Measurements from ENCODE around the gene TUT4. TPM values are rescaled to one million over a fixed set of nuclear protein-coding genes. Genes with fewer than 3 reads are reported as not detected.

Gene TUT4
- total RNA-seq, 1 experiment from 2014 or later: 71.2 TPM

- TF ChIP-seq CTCF (conservative IDR thresholded peaks at IDR 0.05; ENCODE audit: low read depth, low read length): no peak
- no peak for TF ChIP-seq EZH2 (IDR thresholded peaks at IDR 0.05; ENCODE audit: borderline replicate concordance, low read depth, low read length, poor library complexity, severe bottlenecking)
- DNase-seq (ENCODE audit: low spot score): no peak
- H3K9me3 ChIP-seq (ENCODE audit: low read depth, low read length, poor library complexity, severe bottlenecking): no peaks in the 10 kb centered on the region
- no peaks in the 10 kb centered on the region for H3K4me1 ChIP-seq (ENCODE audit: insufficient read depth, low read length, poor library complexity, severe bottlenecking)
- no TSS peak for BruUV-seq (replicated peaks)
- CTCF ChIA-PET: no interaction called here
- H3K27me3 ChIP-seq (replicated peaks; ENCODE audit: insufficient read depth, low read depth, low read length, poor library complexity): no peaks in the 10 kb centered on the region
- no peak overlapping the region for H3K4me3 ChIP-seq (ENCODE audit: low read depth, low read length, poor library complexity, severe bottlenecking)
- POLR2A ChIA-PET (ENCODE audit: low non-redundant PET): no interaction called here
- H3K27ac ChIP-seq (ENCODE audit: low read depth, low read length, poor library complexity, severe bottlenecking): no peak overlapping the region
- intact Hi-C loops (cut with micrococcal nuclease; ENCODE audit: unreplicated experiment): no loop called here
- H3K36me3 ChIP-seq (ENCODE audit: insufficient read depth, low read length, poor library complexity, severe bottlenecking): no peaks in the 10 kb centered on the region
Measured at GRCh38 chr1:52593495-52593894, 40.6 kb upstream of the TUT4 start.

- TF ChIP-seq EZH2 (IDR thresholded peaks at IDR 0.05; ENCODE audit: borderline replicate concordance, low read depth, low read length, poor library complexity, severe bottlenecking): no peak
- no peak for TF ChIP-seq CTCF (conservative IDR thresholded peaks at IDR 0.05; ENCODE audit: low read depth, low read length)
- intact Hi-C loops (cut with micrococcal nuclease; ENCODE audit: unreplicated experiment): no loop called here
- Histone ChIP-seq H3K27me3 (replicated peaks; ENCODE audit: insufficient read depth, low read depth, low read length, poor library complexity) (no peaks in the 10 kb centered on the region), H3K4me3 (ENCODE audit: low read depth, low read length, poor library complexity, severe bottlenecking) (no peak overlapping the region), H3K9me3 (ENCODE audit: low read depth, low read length, poor library complexity, severe bottlenecking) (no peaks in the 10 kb centered on the region), H3K4me1 (ENCODE audit: insufficient read depth, low read length, poor library complexity, severe bottlenecking) (no peaks in the 10 kb centered on the region), H3K36me3 (ENCODE audit: insufficient read depth, low read length, poor library complexity, severe bottlenecking) (no peaks in the 10 kb centered on the region), H3K27ac (ENCODE audit: low read depth, low read length, poor library complexity, severe bottlenecking) (no peak overlapping the region)
- no peak for DNase-seq (ENCODE audit: low spot score)
- CTCF ChIA-PET: no interaction called here
- BruUV-seq (replicated peaks): no TSS peak
- POLR2A ChIA-PET (ENCODE audit: low non-redundant PET): no interaction called here
Measured at GRCh38 chr1:52592637-52593323, 39.9 kb upstream of the TUT4 start.

- Histone ChIP-seq H3K27me3 (replicated peaks; ENCODE audit: insufficient read depth, low read depth, low read length, poor library complexity) (no peaks in the 10 kb centered on the region), H3K4me3 (ENCODE audit: low read depth, low read length, poor library complexity, severe bottlenecking) (no peak overlapping the region), H3K4me1 (ENCODE audit: insufficient read depth, low read length, poor library complexity, severe bottlenecking) (no peaks in the 10 kb centered on the region), H3K36me3 (ENCODE audit: insufficient read depth, low read length, poor library complexity, severe bottlenecking) (no peaks in the 10 kb centered on the region), H3K9me3 (ENCODE audit: low read depth, low read length, poor library complexity, severe bottlenecking) (no peaks in the 10 kb centered on the region), H3K27ac (ENCODE audit: low read depth, low read length, poor library complexity, severe bottlenecking) (no peak overlapping the region)
- CTCF ChIA-PET: interaction anchor here (0.6 kb wide), 1 partner anchor 83 kb away, joined by 4 read pairs; no protein-coding TSS in a partner anchor
- POLR2A ChIA-PET (ENCODE audit: low non-redundant PET): no interaction called here
- TF ChIP-seq CTCF (conservative IDR thresholded peaks at IDR 0.05; ENCODE audit: low read depth, low read length) (no peak), EZH2 (IDR thresholded peaks at IDR 0.05; ENCODE audit: borderline replicate concordance, low read depth, low read length, poor library complexity, severe bottlenecking) (no peak)
- DNase-seq (ENCODE audit: low spot score): no peak
- no TSS peak for BruUV-seq (replicated peaks)
- intact Hi-C loops (cut with micrococcal nuclease; ENCODE audit: unreplicated experiment): no loop called here
Measured at GRCh38 chr1:52590266-52590665, 37.4 kb upstream of the TUT4 start.
